ENCODE measurements around the gene USP53. TPM values are rescaled to one million over a fixed set of nuclear protein-coding genes. Genes with fewer than 3 reads are reported as not detected.

USP53 gene
- total and polyA plus RNA-seq, 2 of the 13 experiments (the other 11 are each of a cell fraction or from before 2014, with no cell fraction given) = 5.3 to 8.1 TPM

DNA sequence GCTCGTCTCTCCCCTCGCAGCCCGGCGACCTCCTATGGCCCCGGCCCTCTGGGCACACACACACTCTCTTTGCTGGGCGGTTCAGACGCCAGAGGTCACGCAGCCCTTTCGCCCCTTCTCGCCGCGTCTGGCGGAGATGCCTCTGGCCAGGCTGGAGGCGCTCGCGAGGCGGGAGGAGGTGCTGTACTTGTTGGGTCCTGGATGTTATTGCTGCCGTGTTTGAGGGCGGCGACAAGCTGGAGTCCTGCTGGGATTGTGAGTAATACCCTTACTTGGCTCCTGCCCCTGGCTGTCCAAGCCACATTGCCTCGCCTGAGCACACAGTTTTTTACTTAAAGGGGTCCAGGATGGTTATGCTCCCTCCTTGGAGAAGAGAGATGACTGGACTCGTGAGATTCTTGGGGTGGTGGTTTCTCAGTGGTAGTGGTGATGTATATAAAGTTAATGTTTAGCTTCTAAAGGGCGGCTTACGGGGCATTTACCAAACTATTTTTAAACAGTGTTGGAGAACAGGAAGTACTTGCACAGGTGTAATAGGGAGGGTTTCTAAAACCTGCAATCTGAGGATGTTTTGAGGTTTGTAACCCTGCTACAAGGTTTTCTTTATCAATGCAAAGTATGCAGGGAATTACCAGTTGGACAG is 572 bp downstream of the USP53 start (continued):
- TF ChIP-seq KDM2A (CRISPR knock-in tag; IDR thresholded peaks at IDR 0.05; ENCODE audit: borderline replicate concordance, low read depth) = peak; percentile 79; the same call in 1 of the 2 replicates
- 0 out of 2 replicates have a peak, but pooled peaks have one; percentile 43 for TF ChIP-seq POGK (CRISPR knock-in tag; conservative IDR thresholded peaks at IDR 0.05)
- peak; percentile 44 for TF ChIP-seq SPEN (CRISPR knock-in tag; IDR thresholded peaks at IDR 0.05; ENCODE audit: low read depth)
- TF ChIP-seq CENPX (CRISPR knock-in tag; IDR thresholded peaks at IDR 0.05) = no peak
- no peak for TF ChIP-seq NPAS2 (CRISPR knock-in tag; IDR thresholded peaks at IDR 0.05; ENCODE audit: borderline replicate concordance)
- TF ChIP-seq CERS6 (CRISPR knock-in tag; IDR thresholded peaks at IDR 0.05) = no peak
- no peak for TF ChIP-seq ZNF878 (CRISPR knock-in tag; IDR thresholded peaks at IDR 0.05)
- TF ChIP-seq ELK4 (CRISPR knock-in tag; IDR thresholded peaks at IDR 0.05; ENCODE audit: borderline replicate concordance) = no peak
- peak; percentile 67; the same call in 1 of the 2 replicates for TF ChIP-seq ZNF761 (CRISPR knock-in tag; conservative IDR thresholded peaks at IDR 0.05)
- no peak for TF ChIP-seq ZNF30 (CRISPR knock-in tag; IDR thresholded peaks at IDR 0.05)
- TF ChIP-seq ZBTB7B (CRISPR knock-in tag; IDR thresholded peaks at IDR 0.05) = peak; percentile 79
- no peak; the same call in 1 of the 2 replicates for TF ChIP-seq KLF6 (CRISPR knock-in tag; IDR thresholded peaks at IDR 0.05)
- TF ChIP-seq ZNF768 (CRISPR knock-in tag; IDR thresholded peaks at IDR 0.05) = peak; percentile 32; the same call in 1 of the 2 replicates
- TF ChIP-seq ZFP37 (CRISPR knock-in tag; IDR thresholded peaks at IDR 0.05; ENCODE audit: borderline replicate concordance) = 0 out of 2 replicates have a peak, but pooled peaks have one; percentile 12
- TF ChIP-seq HNRNPUL1 (IDR thresholded peaks at IDR 0.05; ENCODE audit: low read depth, low read length) = no peak
- TF ChIP-seq MAFG (CRISPR knock-in tag; IDR thresholded peaks at IDR 0.05) = no peak
- peak; percentile 20 for TF ChIP-seq HNRNPLL (IDR thresholded peaks at IDR 0.05; ENCODE audit: low read depth, low read length, poor library complexity, severe bottlenecking)
- 0 out of 2 replicates have a peak, but pooled peaks have one; percentile 78 for TF ChIP-seq ZNF737 (CRISPR knock-in tag; IDR thresholded peaks at IDR 0.05; ENCODE audit: borderline replicate concordance)
- TF ChIP-seq THRA (CRISPR knock-in tag; IDR thresholded peaks at IDR 0.05; ENCODE audit: borderline replicate concordance) = peak; percentile 20; the same call in 1 of the 2 replicates
- TF ChIP-seq POLR2A (IDR thresholded peaks at IDR 0.05; ENCODE audit: insufficient read depth in 1 of 2, low read depth in 2 of 2, low read length in 2 of 2) = peak; percentile 21 to 70; a peak in 2 of 4 replicates
- TF ChIP-seq ZNF263 (CRISPR knock-in tag; IDR thresholded peaks at IDR 0.05) = peak; percentile 9; the same call in 1 of the 2 replicates
- no peak for TF ChIP-seq TCF7L2 (IDR thresholded peaks at IDR 0.05; ENCODE audit: low read depth, low read length)
- TF ChIP-seq MED1 (CRISPR knock-in tag; IDR thresholded peaks at IDR 0.05) = no peak; the same call in none of the 2 replicates
- no peak for TF ChIP-seq TEF (CRISPR knock-in tag; IDR thresholded peaks at IDR 0.05)
- TF ChIP-seq SP4 (CRISPR knock-in tag; IDR thresholded peaks at IDR 0.05) = peak; percentile 26
